GM23338 (cell line): ENCODE results near the gene DEFB127.

ENCODE experiments used
- CREB1 ChIP-seq: fragments of 250-450 bp; sonication (Bioruptor Pico); IDR thresholded peaks from 2 replicates; pipeline ENCODE4 v1.5.0; 2020; ENCODE audit warnings: low read depth, mild to moderate bottlenecking, moderate library complexity
- CTCF ChIP-seq, 2 experiments: fragments of 200-600 bp in 1 of 2; sonication (generic) in 1 of 2; conservative IDR thresholded peaks; 2 replicates each; pipeline versions ENCODE4 v1.5.1 to v1.6.1; 2016 to 2017; ENCODE audit warnings: antibody characterized with exemption in 2 of 2, low read depth in 2 of 2, mild to moderate bottlenecking in 2 of 2, moderate library complexity in 1 of 2
- ETS1 ChIP-seq: IDR thresholded peaks from 2 replicates; pipeline ENCODE4 v1.6.1; 2016; ENCODE audit warnings: antibody characterized with exemption
- EZH2 ChIP-seq: fragments of 200-600 bp; sonication (generic); IDR thresholded peaks from one replicate; pipeline ENCODE4 v1.8.0; 2017; ENCODE audit warnings: antibody characterized with exemption, mild to moderate bottlenecking, low read depth; ENCODE audit not compliant: unreplicated experiment
- EZH2phosphoT487 ChIP-seq: fragments of 200-600 bp; sonication (generic); IDR thresholded peaks from one replicate; pipeline ENCODE4 v1.8.1; 2018; ENCODE audit warnings: antibody characterized with exemption; ENCODE audit not compliant: unreplicated experiment
- JUNB ChIP-seq: IDR thresholded peaks from one replicate; pipeline ENCODE4 v1.6.1; 2016; ENCODE audit warnings: antibody characterized with exemption; ENCODE audit not compliant: unreplicated experiment
- POLR2AphosphoS5 ChIP-seq: IDR thresholded peaks from 2 replicates; pipeline ENCODE4 v1.6.1; 2016; ENCODE audit warnings: antibody characterized with exemption, low read depth
- REST ChIP-seq: IDR thresholded peaks from one replicate; pipeline ENCODE4 v1.6.1; 2018; ENCODE audit warnings: antibody characterized with exemption; ENCODE audit not compliant: unreplicated experiment
- ZNF462 ChIP-seq: fragments of 250-450 bp; sonication (Bioruptor Pico); IDR thresholded peaks from 2 replicates; pipeline ENCODE4 v1.5.0; 2020; ENCODE audit warnings: mild to moderate bottlenecking, moderate library complexity

- TF ChIP-seq CTCF (conservative IDR thresholded peaks at IDR 0.05; ENCODE audit: low read depth in 2 of 2) (no peak), EZH2phosphoT487 (no peak), REST (no peak), EZH2 (no peak), CREB1 (CRISPR knock-in tag) (no peak), ZNF462 (no peak), ETS1 (no peak), POLR2AphosphoS5 (no peak), JUNB (no peak)
Observed at GRCh38 chr20:168876-169275, 11.6 kb downstream of the DEFB127 start.
